H9 (cell line): ENCODE data around the gene PDE4DIP. TPM values are rescaled to one million over a fixed set of nuclear protein-coding genes. Genes with fewer than 3 reads are reported as not detected.
"Not testable (repeated sequence)": the region's sequence is repeated elsewhere in the genome, so short reads cannot be mapped to it uniquely, and the experiment has no call there.

Experiments
- DNase-seq: peaks from one replicate; pipeline ENCODE4 v3.0.0-alpha.2; 2017
- H2AFZ ChIP-seq: one replicate; pipeline ENCODE4 v1.6.1; 2013; ENCODE audit warnings: mild to moderate bottlenecking, low read length, control low read depth, moderate library complexity
- H2AK5ac ChIP-seq: 2 replicates; pipeline ENCODE4 v1.6.1; 2013; ENCODE audit warnings: low read length, control low read depth, mixed read lengths; ENCODE audit not compliant: insufficient read length
- H2BK120ac ChIP-seq: one replicate; pipeline ENCODE4 v1.6.1; 2013; ENCODE audit warnings: low read depth, mild to moderate bottlenecking, low read length, control low read depth, inconsistent platforms; ENCODE audit not compliant: poor library complexity, severe bottlenecking
- H2BK12ac ChIP-seq: 2 replicates; pipeline ENCODE4 v1.6.1; 2013; ENCODE audit warnings: low read length, control low read depth, mixed read lengths, low read depth; ENCODE audit not compliant: insufficient read length
- H2BK15ac ChIP-seq: 2 replicates; pipeline ENCODE4 v1.6.1; 2013; ENCODE audit warnings: low read depth, low read length, control low read depth
- H2BK20ac ChIP-seq: one replicate; pipeline ENCODE4 v1.6.1; 2013; ENCODE audit warnings: low read depth, mild to moderate bottlenecking, low read length, control low read depth, inconsistent platforms; ENCODE audit not compliant: poor library complexity, severe bottlenecking
- H2BK5ac ChIP-seq: 2 replicates; pipeline ENCODE4 v1.6.1; 2013; ENCODE audit warnings: low read length, control low read depth, mixed read lengths; ENCODE audit not compliant: insufficient read length
- H3K14ac ChIP-seq: 2 replicates; pipeline ENCODE4 v1.6.1; 2013; ENCODE audit warnings: low read length, control low read depth; ENCODE audit not compliant: insufficient read depth
- H3K18ac ChIP-seq: 2 replicates; pipeline ENCODE4 v1.6.1; 2013; ENCODE audit warnings: low read depth, mild to moderate bottlenecking, mixed read lengths, low read length, control low read depth; ENCODE audit not compliant: insufficient read length
- H3K23ac ChIP-seq: 2 replicates; pipeline ENCODE4 v1.6.1; 2013; ENCODE audit warnings: low read length, control low read depth, mixed read lengths, low read depth; ENCODE audit not compliant: insufficient read length
- H3K23me2 ChIP-seq: 2 replicates; pipeline ENCODE4 v1.6.1; 2013; ENCODE audit warnings: low read depth, mild to moderate bottlenecking, mixed read lengths, low read length, control low read depth; ENCODE audit not compliant: insufficient read length, poor library complexity, severe bottlenecking
- H3K27ac ChIP-seq: 2 replicates; pipeline ENCODE4 v1.5.1; 2013; ENCODE audit warnings: low read length, control low read depth, mixed read lengths, low read depth; ENCODE audit not compliant: insufficient read length
- H3K27me3 ChIP-seq: 2 replicates; pipeline ENCODE4 v1.6.1; 2013; ENCODE audit warnings: low read length, control low read depth, inconsistent platforms; ENCODE audit not compliant: insufficient read depth
- H3K4ac ChIP-seq: 2 replicates; pipeline ENCODE4 v1.6.1; 2013; ENCODE audit warnings: low read depth, mild to moderate bottlenecking, control low read depth, inconsistent platforms, low read length, moderate library complexity
- H3K4me1 ChIP-seq: 2 replicates; pipeline ENCODE4 v1.6.1; 2013; ENCODE audit warnings: low read length, control low read depth, inconsistent platforms; ENCODE audit not compliant: insufficient read depth
- H3K4me2 ChIP-seq: 2 replicates; pipeline ENCODE4 v1.6.1; 2013; ENCODE audit warnings: low read length, control low read depth, mixed read lengths; ENCODE audit not compliant: insufficient read length, insufficient read depth
- H3K56ac ChIP-seq: 2 replicates; pipeline ENCODE4 v1.6.1; 2013; ENCODE audit warnings: low read depth, mild to moderate bottlenecking, mixed read lengths, low read length, control low read depth; ENCODE audit not compliant: insufficient read length
- H3K79me1 ChIP-seq: 2 replicates; pipeline ENCODE4 v1.6.1; 2013; ENCODE audit warnings: low read depth, mild to moderate bottlenecking, moderate library complexity, low read length, control low read depth, inconsistent platforms; ENCODE audit not compliant: insufficient read depth, poor library complexity, severe bottlenecking
- H3K79me2 ChIP-seq: 2 replicates; pipeline ENCODE4 v1.6.1; 2013; ENCODE audit warnings: low read length, control low read depth, inconsistent platforms; ENCODE audit not compliant: insufficient read depth
- H3K9ac ChIP-seq: 2 replicates; pipeline ENCODE4 v1.6.1; 2013; ENCODE audit warnings: low read length, control low read depth, mixed read lengths; ENCODE audit not compliant: insufficient read length; ENCODE audit errors: extremely low read depth
- H3K9me3 ChIP-seq: one replicate; pipeline ENCODE4 v1.6.1; 2013; ENCODE audit warnings: low read depth, low read length, inconsistent platforms; ENCODE audit not compliant: control insufficient read depth
- H3T11ph ChIP-seq: one replicate; pipeline ENCODE4 v1.6.1; 2013; ENCODE audit warnings: mild to moderate bottlenecking, low read length, control low read depth, inconsistent platforms
- H4K20me1 ChIP-seq: one replicate; pipeline ENCODE4 v1.6.1; 2013; ENCODE audit not compliant: control insufficient read depth, insufficient read length, insufficient read depth
- H4K5ac ChIP-seq: 2 replicates; pipeline ENCODE4 v1.6.1; 2013; ENCODE audit warnings: low read depth, mild to moderate bottlenecking, mixed read lengths, low read length, control low read depth; ENCODE audit not compliant: insufficient read length
- H4K8ac ChIP-seq: replicated peaks from 2 replicates; pipeline ENCODE4 v1.6.1; 2013; ENCODE audit warnings: low read length, control low read depth, mixed read lengths, low read depth; ENCODE audit not compliant: insufficient read length
- H4K91ac ChIP-seq: 2 replicates; pipeline ENCODE4 v1.6.1; 2013; ENCODE audit warnings: low read depth, mild to moderate bottlenecking, moderate library complexity, mixed read lengths, low read length, control low read depth; ENCODE audit not compliant: insufficient read length
- H3K27ac Mint-ChIP-seq, 3 experiments: 2 replicates in 2 of 3; 3 replicates in 1 of 3; pipeline ENCODE4 v1.8.0; 2020 to 2021; ENCODE audit warnings: mixed read lengths in 3 of 3, mild to moderate bottlenecking in 1 of 3, moderate library complexity in 1 of 3
- H3K27me3 Mint-ChIP-seq: 2 replicates; pipeline ENCODE4 v1.8.0; 2021; ENCODE audit warnings: low read depth, mild to moderate bottlenecking, moderate library complexity, mixed read lengths
- H3K36me3 Mint-ChIP-seq, 3 experiments: 2 replicates in 2 of 3; 3 replicates in 1 of 3; pipeline ENCODE4 v1.8.0; 2020 to 2021; ENCODE audit warnings: low read depth in 3 of 3, mixed read lengths in 3 of 3; ENCODE audit not compliant: insufficient read depth in 1 of 3
- H3K4me1 Mint-ChIP-seq, 2 experiments: 2 replicates each; pipeline ENCODE4 v1.8.0; 2020; ENCODE audit warnings: mixed read lengths in 2 of 2
- H3K4me3 Mint-ChIP-seq, 2 experiments: 2 replicates in 1 of 2; 3 replicates in 1 of 2; pipeline ENCODE4 v1.8.0; 2020 to 2021; ENCODE audit warnings: mild to moderate bottlenecking in 2 of 2, mixed read lengths in 2 of 2, moderate library complexity in 1 of 2
- H3K9me3 Mint-ChIP-seq, 2 experiments: 2 replicates in 1 of 2; 3 replicates in 1 of 2; pipeline ENCODE4 v1.8.0; 2020; ENCODE audit warnings: mild to moderate bottlenecking in 2 of 2, mixed read lengths in 2 of 2, moderate library complexity in 1 of 2
- WGBS: extraction: QIAGEN DNeasy Blood & Tissue Kit; methylation state at CpG from one replicate; pipeline ENCODE4 v1.1.7; 2013; ENCODE audit warnings: missing lambda C conversion rate, low lambda C conversion rate, mixed read lengths; ENCODE audit not compliant: insufficient read length; ENCODE audit errors: extremely low coverage; 5-methylcytosine and 5-hydroxymethylcytosine counted together
- total RNA-seq: library from RNA; stranded (reverse); gene quantifications from 2 replicates; pipeline ENCODE4 v1.2.1, GENCODE V29; 2021

The PDE4DIP gene
- total RNA-seq, 1 experiment from 2014 or later, result 15.7 TPM

GRCh38 chr1:149043056-149043455 is 198.8 kb downstream of the PDE4DIP start:
- not testable (repeated sequence) for H3K27ac ChIP-seq, H3K4me1 Mint-ChIP-seq, H3K23me2 ChIP-seq, H4K8ac ChIP-seq, H3T11ph ChIP-seq, H2BK15ac ChIP-seq, H3K27me3 ChIP-seq, H3K14ac ChIP-seq, H3K4me1 ChIP-seq, H3K36me3 Mint-ChIP-seq, H2BK120ac ChIP-seq, H4K20me1 ChIP-seq, H4K91ac ChIP-seq, H3K4me3 Mint-ChIP-seq, H4K5ac ChIP-seq, H3K4ac ChIP-seq, H2AFZ ChIP-seq, H2BK5ac ChIP-seq, H3K27ac Mint-ChIP-seq, H3K9me3 ChIP-seq, H3K79me2 ChIP-seq, H3K4me2 ChIP-seq, H3K9ac ChIP-seq, H2AK5ac ChIP-seq, DNase-seq, H3K23ac ChIP-seq, H3K79me1 ChIP-seq, H3K56ac ChIP-seq, H2BK12ac ChIP-seq, H2BK20ac ChIP-seq, H3K18ac ChIP-seq
- no CpG with 5 or more reads among the region's 4 CpGs for WGBS
- H3K9me3 Mint-ChIP-seq, result peaks cover 12 to 16% of the 10 kb centered on the region in 2 experiments; a peak in 4 of 5 replicates
- peaks cover 11% of the 10 kb centered on the region for H3K27me3 Mint-ChIP-seq

GRCh38 chr1:149064611-149065010 is 220.4 kb downstream of the PDE4DIP start:
- H3K23ac ChIP-seq, H3K27me3 Mint-ChIP-seq, H3K4me3 Mint-ChIP-seq, H3K14ac ChIP-seq, H3K4me2 ChIP-seq, DNase-seq, H3K4me1 Mint-ChIP-seq, H3K27ac Mint-ChIP-seq, H3K18ac ChIP-seq, H4K8ac ChIP-seq, H2BK20ac ChIP-seq, H3K27me3 ChIP-seq, H2BK120ac ChIP-seq, H3K56ac ChIP-seq, H4K20me1 ChIP-seq, H2BK15ac ChIP-seq, H2BK12ac ChIP-seq, H3K4me1 ChIP-seq, H4K91ac ChIP-seq, H4K5ac ChIP-seq, H3K23me2 ChIP-seq, H3K4ac ChIP-seq, H2AK5ac ChIP-seq, H3K79me2 ChIP-seq, H3K79me1 ChIP-seq, H3K36me3 Mint-ChIP-seq, H3T11ph ChIP-seq, H3K9ac ChIP-seq, H2AFZ ChIP-seq, H2BK5ac ChIP-seq, H3K9me3 ChIP-seq, H3K9me3 Mint-ChIP-seq, H3K27ac ChIP-seq: not testable (repeated sequence)
- no CpG with 5 or more reads among the region's 3 CpGs for WGBS
